WERI-Rb-1 (cell line): ENCODE results near the gene KLHL29.

Experiments used
- DNase-seq: peaks from one replicate; pipeline ENCODE4 v3.0.0-alpha.2; 2020
- H3K27ac ChIP-seq: fragments of 250-450 bp; sonication (Bioruptor Pico); 2 replicates; pipeline ENCODE4 v1.5.1; 2020; ENCODE audit warnings: mild to moderate bottlenecking, moderate library complexity
- H3K27me3 ChIP-seq: fragments of 250-450 bp; sonication (Bioruptor Pico); 2 replicates; pipeline ENCODE4 v1.5.1; 2021; ENCODE audit warnings: mild to moderate bottlenecking, low read depth, moderate library complexity; ENCODE audit not compliant: insufficient read depth, severe bottlenecking
- H3K36me3 ChIP-seq: fragments of 250-450 bp; sonication (Bioruptor Pico); 2 replicates; pipeline ENCODE4 v1.5.1; 2020; ENCODE audit warnings: mild to moderate bottlenecking, moderate library complexity
- H3K4me3 ChIP-seq: 2 replicates; pipeline ENCODE4 v1.5.1; 2011; ENCODE audit warnings: low read depth, mild to moderate bottlenecking, control low read depth, low read length
- H3K9me3 ChIP-seq: fragments of 250-450 bp; sonication (Bioruptor Pico); 2 replicates; pipeline ENCODE4 v1.5.1; 2021; ENCODE audit warnings: mild to moderate bottlenecking, moderate library complexity; ENCODE audit not compliant: severe bottlenecking
- TF ChIP-seq, protein P1 (sequence below): IDR thresholded peaks from 2 replicates; pipeline ENCODE4 v1.5.1; 2011; ENCODE audit warnings: low read depth, mild to moderate bottlenecking, control low read depth, inconsistent platforms, low read length

KLHL29 gene

DNA sequence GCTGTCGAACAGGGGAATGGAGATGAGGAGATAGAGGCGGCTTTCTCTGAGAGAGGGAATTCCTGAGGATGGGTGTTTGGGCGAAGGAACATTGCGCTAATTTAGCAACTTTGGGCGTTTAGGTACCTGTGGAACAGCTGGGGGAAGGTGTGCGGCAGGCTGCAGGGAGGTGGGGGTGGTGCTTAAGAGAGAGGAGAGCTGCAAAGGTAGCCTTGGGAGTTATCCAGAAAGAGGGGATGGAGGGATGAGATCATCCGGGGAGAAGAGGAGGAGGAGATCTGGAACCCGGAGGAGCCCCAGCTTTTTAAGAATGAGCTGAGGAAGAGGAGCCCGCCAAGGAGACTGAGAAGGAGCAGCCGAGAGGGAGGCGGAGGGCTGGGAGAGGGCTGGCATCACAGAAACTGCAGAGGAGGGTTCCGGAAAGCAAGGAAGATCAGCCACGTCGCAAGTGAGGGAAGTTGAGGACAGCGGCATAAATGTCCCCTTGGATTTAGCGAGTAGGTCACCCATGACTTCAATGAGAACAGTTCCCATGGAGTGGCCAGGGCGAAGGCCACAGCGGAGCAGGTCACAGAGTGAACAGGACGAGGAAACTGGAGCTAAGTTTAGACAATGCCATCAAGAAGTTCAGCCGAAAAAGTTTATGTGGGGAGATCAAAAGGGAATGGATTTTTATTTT lies 174.7 kb downstream of the KLHL29 start:
- Histone ChIP-seq H3K9me3 (no peaks in the 10 kb centered on the region), H3K27me3 (no peaks in the 10 kb centered on the region), H3K36me3 (peaks cover 10% of the 10 kb centered on the region), H3K27ac (no peak overlapping the region), H3K4me3 (no peak overlapping the region)
- TF ChIP-seq, protein P1, sequence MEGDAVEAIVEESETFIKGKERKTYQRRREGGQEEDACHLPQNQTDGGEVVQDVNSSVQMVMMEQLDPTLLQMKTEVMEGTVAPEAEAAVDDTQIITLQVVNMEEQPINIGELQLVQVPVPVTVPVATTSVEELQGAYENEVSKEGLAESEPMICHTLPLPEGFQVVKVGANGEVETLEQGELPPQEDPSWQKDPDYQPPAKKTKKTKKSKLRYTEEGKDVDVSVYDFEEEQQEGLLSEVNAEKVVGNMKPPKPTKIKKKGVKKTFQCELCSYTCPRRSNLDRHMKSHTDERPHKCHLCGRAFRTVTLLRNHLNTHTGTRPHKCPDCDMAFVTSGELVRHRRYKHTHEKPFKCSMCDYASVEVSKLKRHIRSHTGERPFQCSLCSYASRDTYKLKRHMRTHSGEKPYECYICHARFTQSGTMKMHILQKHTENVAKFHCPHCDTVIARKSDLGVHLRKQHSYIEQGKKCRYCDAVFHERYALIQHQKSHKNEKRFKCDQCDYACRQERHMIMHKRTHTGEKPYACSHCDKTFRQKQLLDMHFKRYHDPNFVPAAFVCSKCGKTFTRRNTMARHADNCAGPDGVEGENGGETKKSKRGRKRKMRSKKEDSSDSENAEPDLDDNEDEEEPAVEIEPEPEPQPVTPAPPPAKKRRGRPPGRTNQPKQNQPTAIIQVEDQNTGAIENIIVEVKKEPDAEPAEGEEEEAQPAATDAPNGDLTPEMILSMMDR = no peak
- no peak for DNase-seq

DNA sequence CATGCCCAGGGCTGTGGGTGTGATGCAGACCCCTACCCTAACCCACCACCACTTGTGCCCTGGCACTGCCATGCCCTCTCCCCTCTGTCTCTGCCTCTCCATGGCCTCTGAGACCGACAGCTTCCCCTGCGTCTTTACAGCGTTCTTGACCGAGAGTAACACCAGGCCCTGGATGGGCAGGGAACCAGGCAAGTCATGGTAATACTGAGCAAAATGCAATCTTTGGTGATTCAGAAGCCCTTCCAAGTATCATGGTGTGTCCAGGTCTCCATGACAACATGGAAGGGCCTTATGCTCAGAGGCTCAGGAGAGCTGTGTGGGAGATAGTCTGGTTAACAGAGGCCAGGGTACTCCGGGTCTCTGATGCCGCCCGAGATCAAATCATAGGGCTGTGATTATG lies 176.1 kb downstream of the KLHL29 start:
- H3K4me3 ChIP-seq = no peak overlapping the region
- peaks cover 10% of the 10 kb centered on the region for H3K36me3 ChIP-seq
- no peaks in the 10 kb centered on the region for H3K27me3 ChIP-seq
- DNase-seq = no peak
- TF ChIP-seq, protein P1 = no peak
- no peaks in the 10 kb centered on the region for H3K9me3 ChIP-seq
- H3K27ac ChIP-seq = no peak overlapping the region

DNA sequence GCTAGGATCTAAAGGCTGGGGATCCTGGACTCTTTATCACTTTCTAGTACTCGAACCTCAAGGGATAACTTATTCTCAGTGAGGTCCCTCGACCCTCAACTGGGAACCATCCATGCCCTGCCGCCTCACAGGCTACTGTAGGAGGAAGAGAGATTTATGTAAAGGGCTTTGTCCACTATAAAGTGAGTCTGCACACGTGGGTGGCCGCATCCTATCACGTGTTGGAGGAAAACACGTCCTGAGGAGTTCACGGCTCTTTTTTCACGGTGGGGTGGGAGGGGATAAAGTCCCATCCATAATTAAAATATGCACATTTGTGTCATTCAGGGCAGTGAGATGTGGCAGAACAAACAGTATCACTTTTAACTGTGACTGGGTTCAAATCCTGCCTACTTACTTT lies 176.6 kb downstream of the KLHL29 start:
- no peak overlapping the region for H3K27ac ChIP-seq
- no peak overlapping the region for H3K4me3 ChIP-seq
- no peaks in the 10 kb centered on the region for H3K9me3 ChIP-seq
- H3K36me3 ChIP-seq = peaks cover 10% of the 10 kb centered on the region
- DNase-seq = no peak
- TF ChIP-seq, protein P1 = no peak
- no peaks in the 10 kb centered on the region for H3K27me3 ChIP-seq

DNA sequence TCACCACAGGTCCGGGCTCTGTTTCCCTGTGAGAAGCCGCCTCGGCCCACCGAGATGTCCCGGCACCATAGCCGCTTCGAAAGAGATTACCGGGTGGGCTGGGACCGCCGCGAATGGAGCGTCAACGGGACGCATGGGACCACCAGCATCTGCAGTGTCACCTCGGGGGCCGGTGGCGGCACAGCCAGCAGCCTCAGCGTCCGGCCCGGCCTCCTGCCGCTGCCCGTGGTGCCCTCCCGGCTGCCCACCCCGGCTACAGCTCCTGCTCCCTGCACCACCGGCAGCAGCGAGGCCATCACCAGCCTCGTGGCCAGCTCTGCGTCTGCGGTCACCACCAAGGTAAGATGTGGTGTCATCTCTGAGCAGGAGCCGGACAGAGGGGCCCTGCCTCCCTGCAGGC lies 177.2 kb downstream of the KLHL29 start:
- TF ChIP-seq, protein P1 = no peak
- H3K27ac ChIP-seq = no peak overlapping the region
- peaks cover 10% of the 10 kb centered on the region; the same call in 1 of the 2 replicates for H3K36me3 ChIP-seq
- no peaks in the 10 kb centered on the region for H3K9me3 ChIP-seq
- no peaks in the 10 kb centered on the region for H3K27me3 ChIP-seq
- no peak for DNase-seq
- no peak overlapping the region for H3K4me3 ChIP-seq

DNA sequence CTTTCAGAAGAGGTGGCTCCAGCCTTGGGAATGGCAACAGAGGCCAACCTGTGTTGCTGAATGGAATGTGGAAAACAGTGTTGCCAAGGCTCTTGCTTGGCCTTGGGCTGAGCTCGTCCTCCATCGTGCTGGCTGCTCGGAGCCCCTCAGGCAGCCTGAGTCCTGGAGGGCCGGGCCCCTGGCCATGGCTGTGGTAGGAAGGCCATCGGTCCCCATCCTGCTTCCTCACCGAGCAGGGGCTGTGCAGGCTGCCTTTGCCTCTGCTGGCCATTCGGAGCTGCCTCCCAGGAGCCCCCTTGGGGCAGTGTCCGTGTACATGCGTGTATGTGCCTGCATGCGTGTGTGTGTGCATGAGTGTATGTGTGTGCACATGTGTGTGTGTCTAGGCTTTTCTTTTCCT lies 178.2 kb downstream of the KLHL29 start:
- no peaks in the 10 kb centered on the region for H3K27me3 ChIP-seq
- TF ChIP-seq, protein P1 = no peak

More for the DNA sequence above, 178.2 kb downstream of the KLHL29 start:
- DNase-seq = no peak
- Histone ChIP-seq H3K4me3 (no peak overlapping the region), H3K27ac (no peak overlapping the region), H3K36me3 (peaks cover 15% of the 10 kb centered on the region), H3K9me3 (no peaks in the 10 kb centered on the region)
